Measurements from ENCODE around the gene FCMR. TPM values are rescaled to one million over a fixed set of nuclear protein-coding genes. Genes with fewer than 3 reads are reported as not detected.
"Not testable (repeated sequence)": the region's sequence is repeated elsewhere in the genome, so short reads cannot be mapped to it uniquely, and the experiment has no call there.

FCMR gene
- total RNA-seq, 1 donor from 2014 or later = 146 TPM

GRCh38 chr1:206925106-206925736 is 3.5 kb upstream of the FCMR start:
- no peak overlapping the region for H3K27ac Mint-ChIP-seq
- peaks cover 33% of the 10 kb centered on the region for H3K4me1 Mint-ChIP-seq
- no peak overlapping the region for H3K4me3 Mint-ChIP-seq
- no peaks in the 10 kb centered on the region for H3K9me3 Mint-ChIP-seq
- peaks cover 10% of the 10 kb centered on the region for H3K36me3 Mint-ChIP-seq (ENCODE audit: low read depth)
- DNase-seq (peak; percentile 63), ATAC-seq (ENCODE audit: low read depth) (peak; percentile 55)
- intact Hi-C loops (cut with micrococcal nuclease) = loop anchor here (1.0 to 10.0 kb wide), 6 partner anchors 13 to 1640 kb away; partner anchors contain the start of gene RAB29
- ChIA-PET CTCF (interaction anchor here (0.8 to 15.7 kb wide), 9 partner anchors 8 to 294 kb away, joined by 3 to 383 read pairs (median 3); no protein-coding TSS in a partner anchor), POLR2A (interaction anchor here (0.9 to 10.2 kb wide), 13 partner anchors 8 to 874 kb away, joined by 3 to 267 read pairs (median 5); partner anchors contain the start of genes CD55, EIF2D, FCMR and MAPKAPK2)
- TF ChIP-seq CTCF (IDR thresholded peaks at IDR 0.05) = no peak
- no peaks in the 10 kb centered on the region for H3K27me3 Mint-ChIP-seq

DNA sequence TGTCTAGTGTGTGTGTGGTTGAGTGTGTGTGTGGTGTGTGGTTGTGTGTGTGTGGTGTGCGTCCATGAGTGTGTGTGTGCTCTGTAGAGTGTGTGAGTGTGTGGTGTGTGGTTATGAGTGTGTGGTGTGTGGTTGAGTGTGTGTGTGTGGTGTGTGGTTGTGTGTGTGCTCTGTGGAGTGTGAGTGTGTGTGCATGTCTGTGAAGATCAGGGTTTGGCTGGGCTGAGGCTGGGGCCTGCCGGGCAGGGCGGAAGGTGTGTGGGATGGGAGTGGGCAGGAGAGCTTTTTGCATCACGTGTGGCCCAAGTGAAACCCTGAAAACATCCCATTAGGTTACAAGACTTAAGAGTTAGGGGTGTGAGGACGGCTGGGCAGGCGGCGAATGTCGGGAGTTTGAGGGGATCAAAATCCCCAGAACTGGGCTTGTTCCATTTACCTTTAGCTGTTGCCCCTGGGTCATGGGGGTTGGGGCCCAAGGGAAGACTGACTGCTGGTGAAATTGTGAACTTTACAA is 2.9 kb upstream of the FCMR start:
- intact Hi-C loops (cut with micrococcal nuclease) = loop anchor here (1.0 to 10.0 kb wide), 8 partner anchors 12 to 1640 kb away; partner anchors contain the start of genes PFKFB2, RAB29 and YOD1
- POLR2A ChIA-PET = interaction anchor here (1.0 to 10.2 kb wide), 11 partner anchors 8 to 397 kb away, joined by 3 to 267 read pairs (median 4); partner anchors contain the start of genes CD55, FCMR and MAPKAPK2
- no peak for DNase-seq
- Mint-ChIP-seq H3K4me3 (no peak overlapping the region), H3K4me1 (peaks cover 30% of the 10 kb centered on the region), H3K27ac (no peak overlapping the region), H3K27me3 (no peaks in the 10 kb centered on the region), H3K36me3 (ENCODE audit: low read depth) (peaks cover 13% of the 10 kb centered on the region), H3K9me3 (no peaks in the 10 kb centered on the region)
- CTCF ChIA-PET = interaction anchor here (0.8 to 15.7 kb wide), 9 partner anchors 8 to 293 kb away, joined by 3 to 383 read pairs (median 3); no protein-coding TSS in a partner anchor
- no peak for TF ChIP-seq CTCF (IDR thresholded peaks at IDR 0.05)
- ATAC-seq (ENCODE audit: low read depth) = peak; percentile 2

- not testable (repeated sequence) for H3K27me3 Mint-ChIP-seq; H3K27ac Mint-ChIP-seq; ATAC-seq (ENCODE audit: low read depth); DNase-seq; H3K9me3 Mint-ChIP-seq; H3K4me3 Mint-ChIP-seq
- peaks cover 17% of the 10 kb centered on the region for H3K36me3 Mint-ChIP-seq (ENCODE audit: low read depth)
- H3K4me1 Mint-ChIP-seq = peaks cover 31% of the 10 kb centered on the region
- intact Hi-C loops (cut with micrococcal nuclease) = loop anchor here (2.0 to 10.0 kb wide), 8 partner anchors 128 to 1639 kb away; partner anchors contain the start of genes PFKFB2, RAB29 and YOD1
- CTCF ChIA-PET = interaction anchor here (1.7 to 15.7 kb wide), 4 partner anchors 8 to 58 kb away, joined by 8 to 383 read pairs (median 36); no protein-coding TSS in a partner anchor
- POLR2A ChIA-PET = interaction anchor here (1.5 to 10.2 kb wide), 3 partner anchors 7 to 244 kb away, joined by 3 to 267 read pairs (median 16); partner anchors contain the start of gene FCMR
Observed at GRCh38 chr1:206923961-206924557, 2.3 kb upstream of the FCMR start.

GRCh38 chr1:206923009-206923960 is 1.5 kb upstream of the FCMR start:
- peaks cover 30% of the 10 kb centered on the region for H3K4me1 Mint-ChIP-seq

More at GRCh38 chr1:206923009-206923960, 1.5 kb upstream of the FCMR start:
- Mint-ChIP-seq H3K9me3 (no peaks in the 10 kb centered on the region), H3K27me3 (no peaks in the 10 kb centered on the region), H3K36me3 (ENCODE audit: low read depth) (peaks cover 20% of the 10 kb centered on the region), H3K4me3 (no peak overlapping the region), H3K27ac (no peak overlapping the region)
- no peak for TF ChIP-seq CTCF (IDR thresholded peaks at IDR 0.05)
- CTCF ChIA-PET = interaction anchor here (1.2 to 3.5 kb wide), 6 partner anchors 9 to 189 kb away, joined by 3 to 64 read pairs (median 9); no protein-coding TSS in a partner anchor
- peak; percentile 62 for DNase-seq
- intact Hi-C loops (cut with micrococcal nuclease) = loop anchor here (2.0 to 10.0 kb wide), 8 partner anchors 129 to 1638 kb away; partner anchors contain the start of genes PFKFB2, RAB29 and YOD1
- peak; percentile 56 for ATAC-seq (ENCODE audit: low read depth)
- POLR2A ChIA-PET = interaction anchor here (0.7 to 3.4 kb wide), 7 partner anchors 11 to 1639 kb away, joined by 3 to 51 read pairs (median 4); partner anchors contain the start of genes IL19 and MAPKAPK2
